A549 (cell line): Measurements from ENCODE around the gene KIF27. TPM values are rescaled to one million over a fixed set of nuclear protein-coding genes. Genes with fewer than 3 reads are reported as not detected.
A peak's percentile ranks its signal among the peaks of the same experiment; 100 is the strongest.

Source experiments
- ATAC-seq, 2 experiments: fragments of 200-7000 bp in 1 of 2; fragments of >200 bp in 1 of 2; cut with Nextera tagmentation in 1 of 2; cut with Tn5 transposase in 1 of 2; 3 replicates each; pipeline versions ENCODE4 v1.8.0 to v1.9.1; 2018 to 2020; ENCODE audit warnings: mild to moderate bottlenecking in 1 of 2, moderate library complexity in 1 of 2
- CTCF ChIA-PET: fragments of 300-600 bp; sonication (Branson Sonifier 250); formaldehyde crosslinking; extraction: SDS; loops from one replicate; lab custom pipeline; 2021; ENCODE audit warnings: antibody characterized with exemption, inconsistent platforms; lab: Yijun Ruan, JAX
- POLR2A ChIA-PET: fragments of 350-600 bp; formaldehyde crosslinking; extraction: SDS; loops from one replicate; lab custom pipeline; 2021; ENCODE audit warnings: antibody characterized with exemption, inconsistent platforms; lab: Yijun Ruan, JAX
- DNase-seq, 2 experiments: peaks; one replicate each; pipeline versions ENCODE4 v3.0.0 to v3.0.0-alpha.2; 2011 to 2016; ENCODE audit warnings: low read depth in 1 of 2, low spot score in 1 of 2
- FAIRE-seq: peaks from 2 replicates; lab custom pipeline; 2011; peaks lifted over from hg19 to GRCh38; lab: Jason Lieb, UNC
- H3K27ac ChIP-seq, 2 experiments: fragments of >200 bp; sonication (Bioruptor Twin); formaldehyde crosslinking; 3 replicates each; pipeline ENCODE4 v1.5.1; 2016 to 2017
- H3K4me1 ChIP-seq: fragments of >200 bp; sonication (Bioruptor Twin); formaldehyde crosslinking; 3 replicates; pipeline ENCODE4 v1.6.1; 2016
- H3K4me2 ChIP-seq: fragments of >200 bp; sonication (Bioruptor Twin); formaldehyde crosslinking; 3 replicates; pipeline ENCODE4 v1.6.1; 2016
- H3K4me3 ChIP-seq: fragments of >200 bp; sonication (Bioruptor Twin); formaldehyde crosslinking; 3 replicates; pipeline ENCODE4 v1.5.1; 2016
- H3K9me3 ChIP-seq: fragments of >200 bp; sonication (Bioruptor Twin); formaldehyde crosslinking; 3 replicates; pipeline ENCODE4 v1.6.1; 2016
- BHLHE40 ChIP-seq: IDR thresholded peaks from 2 replicates; pipeline ENCODE4 v1.6.1; 2012; ENCODE audit warnings: low read depth, low read length, inconsistent platforms
- CEBPB ChIP-seq, 2 experiments: fragments of >200 bp in 1 of 2; sonication (Bioruptor Twin) in 1 of 2; formaldehyde crosslinking in 1 of 2; IDR thresholded peaks; 2 replicates each; pipeline ENCODE4 v1.6.1; 2012 to 2016
- EHF ChIP-seq: fragments of 250-450 bp; sonication (Bioruptor Pico); IDR thresholded peaks from 2 replicates; pipeline ENCODE4 v1.5.0; 2020; ENCODE audit warnings: mild to moderate bottlenecking
- EHMT2 ChIP-seq: fragments of 200-600 bp; sonication (generic); IDR thresholded peaks from 2 replicates; pipeline ENCODE4 v1.6.1; 2016; ENCODE audit warnings: antibody characterized with exemption, low read depth, mild to moderate bottlenecking, moderate library complexity
- ESRRA ChIP-seq: fragments of 150-350 bp; IDR thresholded peaks from 2 replicates; pipeline ENCODE4 v1.6.1; 2014; ENCODE audit warnings: mild to moderate bottlenecking, low read length, borderline replicate concordance
- FOSB ChIP-seq: fragments of 250-450 bp; sonication (Bioruptor Pico); IDR thresholded peaks from 2 replicates; pipeline ENCODE4 v1.5.0; 2020; ENCODE audit warnings: mild to moderate bottlenecking, moderate library complexity
- FOXS1 ChIP-seq: fragments of 250-450 bp; sonication (Bioruptor Pico); IDR thresholded peaks from 2 replicates; pipeline ENCODE4 v1.5.0; 2020; ENCODE audit warnings: mild to moderate bottlenecking, moderate library complexity
- HEYL ChIP-seq: fragments of 250-450 bp; sonication (Bioruptor Pico); IDR thresholded peaks from 2 replicates; pipeline ENCODE4 v1.8.0; 2021; ENCODE audit warnings: mild to moderate bottlenecking, moderate library complexity
- HOXA7 ChIP-seq: fragments of 250-450 bp; sonication (Bioruptor Pico); IDR thresholded peaks from 2 replicates; pipeline ENCODE4 v1.5.0; 2020; ENCODE audit warnings: mild to moderate bottlenecking, moderate library complexity
- HOXB13 ChIP-seq: fragments of 250-450 bp; sonication (Bioruptor Pico); IDR thresholded peaks from 2 replicates; pipeline ENCODE4 v1.5.0; 2020; ENCODE audit warnings: low read depth, mild to moderate bottlenecking, moderate library complexity
- KDM1A ChIP-seq: fragments of 200-600 bp; sonication (generic); IDR thresholded peaks from 2 replicates; pipeline ENCODE4 v1.6.1; 2016; ENCODE audit warnings: low read depth, mild to moderate bottlenecking
- KDM5A ChIP-seq: fragments of 200-600 bp; sonication (generic); IDR thresholded peaks from 2 replicates; pipeline ENCODE4 v1.6.1; 2016; ENCODE audit warnings: antibody characterized with exemption, mild to moderate bottlenecking
- MAFK ChIP-seq: fragments of 450-650 bp; IDR thresholded peaks from 2 replicates; pipeline ENCODE4 v1.6.1; 2014; ENCODE audit not compliant: partially characterized antibody
- MYC ChIP-seq: IDR thresholded peaks from 2 replicates; pipeline ENCODE4 v1.6.1; 2012; ENCODE audit warnings: mild to moderate bottlenecking, inconsistent platforms, low read length, improper control_type of control experiment, borderline replicate concordance
- NPAS2 ChIP-seq: fragments of 250-450 bp; sonication (Bioruptor Pico); IDR thresholded peaks from 2 replicates; pipeline ENCODE4 v1.8.0; 2022; ENCODE audit warnings: mild to moderate bottlenecking, moderate library complexity, borderline replicate concordance
- PHF8 ChIP-seq: fragments of 200-600 bp; sonication (generic); IDR thresholded peaks from 2 replicates; pipeline ENCODE4 v1.6.1; 2016; ENCODE audit warnings: low read depth, mild to moderate bottlenecking, antibody characterized with exemption, moderate library complexity, borderline replicate concordance
- RARB ChIP-seq: fragments of 250-450 bp; sonication (Bioruptor Pico); IDR thresholded peaks from 2 replicates; pipeline ENCODE4 v1.8.0; 2021; ENCODE audit warnings: mild to moderate bottlenecking, moderate library complexity
- RCOR1 ChIP-seq: fragments of 150-350 bp; IDR thresholded peaks from 2 replicates; pipeline ENCODE4 v1.6.1; 2014; ENCODE audit warnings: antibody characterized with exemption, low read length, low read depth
- TFCP2L1 ChIP-seq: fragments of 250-450 bp; sonication (Bioruptor Pico); IDR thresholded peaks from 2 replicates; pipeline ENCODE4 v1.5.0; 2021; ENCODE audit warnings: mild to moderate bottlenecking
- ZC3H11A ChIP-seq: fragments of 450-650 bp; IDR thresholded peaks from 2 replicates; pipeline ENCODE4 v1.6.1; 2014; ENCODE audit warnings: antibody characterized with exemption, mild to moderate bottlenecking
- ZSCAN20 ChIP-seq: fragments of 250-450 bp; sonication (Bioruptor Pico); IDR thresholded peaks from 2 replicates; pipeline ENCODE4 v1.8.0; 2022; ENCODE audit warnings: mild to moderate bottlenecking, moderate library complexity
- WGBS: methylation state at CpG from one replicate; pipeline ENCODE4 v1.1.6; 2017; ENCODE audit errors: missing lambda C conversion rate; 5-methylcytosine and 5-hydroxymethylcytosine counted together
- polyA plus RNA-seq, 4 experiments: library from polyadenylated mRNA; depleted of rRNA in 3 of 4; stranded (reverse); fragments of >200 nt; fragmentation: RNase III in 1 of 4; extraction: RNeasy Plus Mini Kit Qiagen cat#74134 plus additional on column Dnase treatment in 1 of 4; gene quantifications; 2 replicates in 3 of 4; 3 replicates in 1 of 4; pipeline ENCODE4 v1.2.3, GENCODE V29; 2011 to 2017
- TF ChIP-seq, protein P1 (sequence below): fragments of 250-450 bp; sonication (Bioruptor Pico); IDR thresholded peaks from 2 replicates; pipeline ENCODE4 v1.5.0; 2020; ENCODE audit warnings: low read depth, mild to moderate bottlenecking, moderate library complexity
- TF ChIP-seq, protein P2 (sequence below): IDR thresholded peaks from 2 replicates; pipeline ENCODE4 v1.6.1; 2012
- TF ChIP-seq, protein P3 (sequence below): fragments of 250-450 bp; sonication (Bioruptor Pico); IDR thresholded peaks from 2 replicates; pipeline ENCODE4 v1.5.0; 2021; ENCODE audit warnings: mild to moderate bottlenecking, moderate library complexity, borderline replicate concordance
- TF ChIP-seq, protein P4 (sequence below): IDR thresholded peaks from 2 replicates; pipeline ENCODE4 v1.6.1; 2012
- TF ChIP-seq, protein P5 (sequence below): fragments of 200-600 bp; sonication (generic); IDR thresholded peaks from 2 replicates; pipeline ENCODE4 v1.6.1; 2016; ENCODE audit warnings: antibody characterized with exemption, mild to moderate bottlenecking, moderate library complexity
- TF ChIP-seq, protein P6 (sequence below): fragments of >200 bp; sonication (Bioruptor Twin); formaldehyde crosslinking; IDR thresholded peaks from 2 replicates; pipeline ENCODE4 v1.6.1; 2016

Gene KIF27
- polyA plus RNA-seq, 2 of the 4 experiments (the other 2 are of a cell fraction), result 2.2 to 6.0 TPM

DNA sequence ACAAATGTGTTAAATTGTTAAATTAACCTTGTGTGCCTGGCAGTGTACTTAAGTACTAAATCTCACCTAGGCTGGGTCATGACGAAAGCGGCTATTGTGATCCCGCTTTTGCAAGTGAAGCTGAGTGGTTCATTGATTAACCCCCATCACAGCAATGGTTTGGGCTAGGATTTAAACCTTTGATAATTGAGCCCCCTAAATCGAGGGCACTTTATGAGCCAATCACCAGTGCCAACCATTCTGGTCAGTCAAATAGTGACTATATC is 35.9 kb upstream of the KIF27 start:
- POLR2A ChIA-PET, result no interaction called here
- CTCF ChIA-PET, result interaction anchor here (0.9 to 1.9 kb wide), 2 partner anchors 13 to 302 kb away, joined by 4 read pairs; no protein-coding TSS in a partner anchor
- ATAC-seq (no peak), FAIRE-seq (no peak), DNase-seq (no peak)
- 74% methylated on average over 4 of the region's 4 CpGs for WGBS
- peak overlapping the region; percentile 78 for H3K4me2 ChIP-seq
- H3K9me3 ChIP-seq, result no peaks in the 10 kb centered on the region
- peak overlapping the region; percentile 52 for H3K4me3 ChIP-seq
- TF ChIP-seq HEYL (CRISPR knock-in tag) (no peak), EHF (CRISPR knock-in tag) (no peak), NPAS2 (CRISPR knock-in tag) (no peak), RARB (CRISPR knock-in tag) (no peak), KDM5A (no peak), BHLHE40 (no peak), RCOR1 (no peak), FOXS1 (CRISPR knock-in tag) (no peak), MAFK (no peak), FOSB (CRISPR knock-in tag) (no peak), HOXB13 (CRISPR knock-in tag) (no peak), ZC3H11A (no peak), EHMT2 (no peak), KDM1A (no peak), CEBPB (IDR thresholded peaks at IDR 0.05) (no peak)
- TF ChIP-seq, protein P1, sequence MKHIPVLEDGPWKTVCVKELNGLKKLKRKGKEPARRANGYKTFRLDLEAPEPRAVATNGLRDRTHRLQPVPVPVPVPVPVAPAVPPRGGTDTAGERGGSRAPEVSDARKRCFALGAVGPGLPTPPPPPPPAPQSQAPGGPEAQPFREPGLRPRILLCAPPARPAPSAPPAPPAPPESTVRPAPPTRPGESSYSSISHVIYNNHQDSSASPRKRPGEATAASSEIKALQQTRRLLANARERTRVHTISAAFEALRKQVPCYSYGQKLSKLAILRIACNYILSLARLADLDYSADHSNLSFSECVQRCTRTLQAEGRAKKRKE (CRISPR knock-in tag), result no peak
- TF ChIP-seq, protein P2, sequence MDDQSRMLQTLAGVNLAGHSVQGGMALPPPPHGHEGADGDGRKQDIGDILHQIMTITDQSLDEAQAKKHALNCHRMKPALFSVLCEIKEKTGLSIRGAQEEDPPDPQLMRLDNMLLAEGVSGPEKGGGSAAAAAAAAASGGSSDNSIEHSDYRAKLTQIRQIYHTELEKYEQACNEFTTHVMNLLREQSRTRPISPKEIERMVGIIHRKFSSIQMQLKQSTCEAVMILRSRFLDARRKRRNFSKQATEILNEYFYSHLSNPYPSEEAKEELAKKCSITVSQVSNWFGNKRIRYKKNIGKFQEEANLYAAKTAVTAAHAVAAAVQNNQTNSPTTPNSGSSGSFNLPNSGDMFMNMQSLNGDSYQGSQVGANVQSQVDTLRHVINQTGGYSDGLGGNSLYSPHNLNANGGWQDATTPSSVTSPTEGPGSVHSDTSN, result no peak
- TF ChIP-seq, protein P3, sequence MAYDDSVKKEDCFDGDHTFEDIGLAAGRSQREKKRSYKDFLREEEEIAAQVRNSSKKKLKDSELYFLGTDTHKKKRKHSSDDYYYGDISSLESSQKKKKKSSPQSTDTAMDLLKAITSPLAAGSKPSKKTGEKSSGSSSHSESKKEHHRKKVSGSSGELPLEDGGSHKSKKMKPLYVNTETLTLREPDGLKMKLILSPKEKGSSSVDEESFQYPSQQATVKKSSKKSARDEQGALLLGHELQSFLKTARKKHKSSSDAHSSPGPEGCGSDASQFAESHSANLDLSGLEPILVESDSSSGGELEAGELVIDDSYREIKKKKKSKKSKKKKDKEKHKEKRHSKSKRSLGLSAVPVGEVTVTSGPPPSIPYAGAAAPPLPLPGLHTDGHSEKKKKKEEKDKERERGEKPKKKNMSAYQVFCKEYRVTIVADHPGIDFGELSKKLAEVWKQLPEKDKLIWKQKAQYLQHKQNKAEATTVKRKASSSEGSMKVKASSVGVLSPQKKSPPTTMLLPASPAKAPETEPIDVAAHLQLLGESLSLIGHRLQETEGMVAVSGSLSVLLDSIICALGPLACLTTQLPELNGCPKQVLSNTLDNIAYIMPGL (CRISPR knock-in tag), result no peak
- TF ChIP-seq, protein P4, sequence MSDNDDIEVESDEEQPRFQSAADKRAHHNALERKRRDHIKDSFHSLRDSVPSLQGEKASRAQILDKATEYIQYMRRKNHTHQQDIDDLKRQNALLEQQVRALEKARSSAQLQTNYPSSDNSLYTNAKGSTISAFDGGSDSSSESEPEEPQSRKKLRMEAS, result no peak
- H3K4me1 ChIP-seq, result peaks cover 31% of the 10 kb centered on the region; the same call in 2 of the 3 replicates
- peak overlapping the region; percentile 94 to 95 for H3K27ac ChIP-seq

DNA sequence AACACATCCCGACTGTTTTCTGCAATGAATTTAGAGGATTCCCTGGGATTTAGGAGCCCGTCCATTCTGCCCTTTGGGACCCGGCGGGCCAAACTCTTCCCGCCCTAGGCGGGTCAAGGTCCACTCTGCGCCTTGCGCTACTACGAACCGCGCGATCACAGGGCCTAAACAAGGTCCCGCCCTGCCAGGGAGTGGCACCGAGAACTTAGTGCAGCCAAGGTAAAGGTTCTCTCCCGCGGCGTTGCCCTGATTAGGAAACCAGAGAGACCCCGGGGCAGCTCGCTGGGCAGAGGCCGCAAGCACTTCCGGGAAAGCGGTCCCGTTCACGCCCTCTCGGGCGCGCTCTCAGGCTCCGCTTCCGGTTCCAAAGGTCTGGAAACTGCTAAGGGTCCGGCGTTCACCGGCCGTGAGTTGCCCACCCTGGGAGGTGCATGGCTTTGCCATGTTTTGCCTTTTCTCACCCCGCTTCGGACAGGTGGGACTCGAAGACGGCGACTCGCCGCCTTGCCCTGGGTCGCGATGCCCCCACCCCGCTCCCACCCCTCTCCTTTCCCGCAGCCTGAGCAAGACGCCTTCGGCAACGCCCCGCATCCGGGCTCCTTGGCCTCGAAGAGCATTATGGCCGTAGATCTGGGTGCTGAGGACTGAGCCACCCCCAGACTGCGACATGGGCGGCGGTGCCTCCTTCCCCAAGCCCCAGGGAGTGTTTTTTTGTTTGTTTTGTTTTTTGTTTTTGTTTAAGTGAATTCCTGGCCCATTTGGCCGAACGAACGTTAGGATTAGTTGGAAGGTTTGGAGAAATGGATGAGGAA is 35.4 kb upstream of the KIF27 start:
- peak; percentile 82 to 85 for DNase-seq
- H3K4me3 ChIP-seq, result peak overlapping the region; percentile 52
- under 1% methylated on average over 31 of the region's 57 CpGs for WGBS
- peak; percentile 94 to 95 for ATAC-seq
- CTCF ChIA-PET, result interaction anchor here (0.9 to 1.0 kb wide), 3 partner anchors 20 to 305 kb away, joined by 3 to 4 read pairs (median 4); no protein-coding TSS in a partner anchor
- H3K27ac ChIP-seq, result peak overlapping the region; percentile 94 to 95
- peaks cover 26% of the 10 kb centered on the region; the same call in 2 of the 3 replicates for H3K4me1 ChIP-seq
- POLR2A ChIA-PET, result interaction anchor here (0.9 to 1.4 kb wide), 5 partner anchors 8 to 35 kb away, joined by 3 to 11 read pairs (median 7); partner anchors contain the start of genes HNRNPK, KIF27 and RMI1
- FAIRE-seq, result no peak
- no peaks in the 10 kb centered on the region for H3K9me3 ChIP-seq
- peak overlapping the region; percentile 78 for H3K4me2 ChIP-seq
- TF ChIP-seq, protein P5, sequence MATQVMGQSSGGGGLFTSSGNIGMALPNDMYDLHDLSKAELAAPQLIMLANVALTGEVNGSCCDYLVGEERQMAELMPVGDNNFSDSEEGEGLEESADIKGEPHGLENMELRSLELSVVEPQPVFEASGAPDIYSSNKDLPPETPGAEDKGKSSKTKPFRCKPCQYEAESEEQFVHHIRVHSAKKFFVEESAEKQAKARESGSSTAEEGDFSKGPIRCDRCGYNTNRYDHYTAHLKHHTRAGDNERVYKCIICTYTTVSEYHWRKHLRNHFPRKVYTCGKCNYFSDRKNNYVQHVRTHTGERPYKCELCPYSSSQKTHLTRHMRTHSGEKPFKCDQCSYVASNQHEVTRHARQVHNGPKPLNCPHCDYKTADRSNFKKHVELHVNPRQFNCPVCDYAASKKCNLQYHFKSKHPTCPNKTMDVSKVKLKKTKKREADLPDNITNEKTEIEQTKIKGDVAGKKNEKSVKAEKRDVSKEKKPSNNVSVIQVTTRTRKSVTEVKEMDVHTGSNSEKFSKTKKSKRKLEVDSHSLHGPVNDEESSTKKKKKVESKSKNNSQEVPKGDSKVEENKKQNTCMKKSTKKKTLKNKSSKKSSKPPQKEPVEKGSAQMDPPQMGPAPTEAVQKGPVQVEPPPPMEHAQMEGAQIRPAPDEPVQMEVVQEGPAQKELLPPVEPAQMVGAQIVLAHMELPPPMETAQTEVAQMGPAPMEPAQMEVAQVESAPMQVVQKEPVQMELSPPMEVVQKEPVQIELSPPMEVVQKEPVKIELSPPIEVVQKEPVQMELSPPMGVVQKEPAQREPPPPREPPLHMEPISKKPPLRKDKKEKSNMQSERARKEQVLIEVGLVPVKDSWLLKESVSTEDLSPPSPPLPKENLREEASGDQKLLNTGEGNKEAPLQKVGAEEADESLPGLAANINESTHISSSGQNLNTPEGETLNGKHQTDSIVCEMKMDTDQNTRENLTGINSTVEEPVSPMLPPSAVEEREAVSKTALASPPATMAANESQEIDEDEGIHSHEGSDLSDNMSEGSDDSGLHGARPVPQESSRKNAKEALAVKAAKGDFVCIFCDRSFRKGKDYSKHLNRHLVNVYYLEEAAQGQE, result no peak
- peak; percentile 81 for TF ChIP-seq PHF8
- no peak for TF ChIP-seq RCOR1
- TF ChIP-seq, protein P6, sequence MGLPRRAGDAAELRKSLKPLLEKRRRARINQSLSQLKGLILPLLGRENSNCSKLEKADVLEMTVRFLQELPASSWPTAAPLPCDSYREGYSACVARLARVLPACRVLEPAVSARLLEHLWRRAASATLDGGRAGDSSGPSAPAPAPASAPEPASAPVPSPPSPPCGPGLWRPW, result no peak
- TF ChIP-seq HOXA7 (CRISPR knock-in tag), result no peak
- no peak for TF ChIP-seq KDM1A
- TF ChIP-seq ESRRA, result no peak; the same call in 1 of the 2 replicates
- 0 out of 2 replicates have a peak, but pooled peaks have one; percentile 24 for TF ChIP-seq EHF (CRISPR knock-in tag)
- 0 out of 2 replicates have a peak, but pooled peaks have one; percentile 47 for TF ChIP-seq HEYL (CRISPR knock-in tag)
- TF ChIP-seq ZSCAN20, result no peak
- TF ChIP-seq MYC, result no peak
- no peak for TF ChIP-seq TFCP2L1
- TF ChIP-seq FOXS1 (CRISPR knock-in tag), result no peak
- TF ChIP-seq, protein P4, result peak; percentile 66
